LNCAP (cell line): ENCODE measurements around the gene SMYD3.

Source experiments
- TF ChIP-seq, protein P1 (sequence below): fragments of 450-650 bp; IDR thresholded peaks from 2 replicates; pipeline ENCODE4 v1.5.1; 2017; ENCODE audit warnings: mild to moderate bottlenecking

Gene SMYD3

DNA sequence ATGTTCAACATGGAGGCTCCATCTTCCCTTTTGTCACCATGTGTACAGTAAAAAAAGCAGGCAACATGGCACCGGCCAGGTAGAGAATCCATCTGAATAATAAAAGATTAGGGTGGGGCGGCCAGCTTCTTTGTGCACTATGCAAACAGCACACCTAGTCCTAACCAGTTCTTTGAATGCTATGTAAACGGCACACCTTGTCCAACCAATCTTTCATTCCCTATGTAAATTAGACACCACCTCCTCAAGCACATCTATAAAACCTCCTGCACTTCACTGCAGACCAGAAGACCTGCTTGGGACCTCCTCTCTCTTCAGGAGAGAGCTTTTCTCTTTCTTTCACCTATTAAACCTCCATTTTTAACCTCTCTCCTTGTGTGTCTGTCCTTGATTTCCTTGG, 30.8 kb upstream of the SMYD3 start:
- TF ChIP-seq, protein P1, sequence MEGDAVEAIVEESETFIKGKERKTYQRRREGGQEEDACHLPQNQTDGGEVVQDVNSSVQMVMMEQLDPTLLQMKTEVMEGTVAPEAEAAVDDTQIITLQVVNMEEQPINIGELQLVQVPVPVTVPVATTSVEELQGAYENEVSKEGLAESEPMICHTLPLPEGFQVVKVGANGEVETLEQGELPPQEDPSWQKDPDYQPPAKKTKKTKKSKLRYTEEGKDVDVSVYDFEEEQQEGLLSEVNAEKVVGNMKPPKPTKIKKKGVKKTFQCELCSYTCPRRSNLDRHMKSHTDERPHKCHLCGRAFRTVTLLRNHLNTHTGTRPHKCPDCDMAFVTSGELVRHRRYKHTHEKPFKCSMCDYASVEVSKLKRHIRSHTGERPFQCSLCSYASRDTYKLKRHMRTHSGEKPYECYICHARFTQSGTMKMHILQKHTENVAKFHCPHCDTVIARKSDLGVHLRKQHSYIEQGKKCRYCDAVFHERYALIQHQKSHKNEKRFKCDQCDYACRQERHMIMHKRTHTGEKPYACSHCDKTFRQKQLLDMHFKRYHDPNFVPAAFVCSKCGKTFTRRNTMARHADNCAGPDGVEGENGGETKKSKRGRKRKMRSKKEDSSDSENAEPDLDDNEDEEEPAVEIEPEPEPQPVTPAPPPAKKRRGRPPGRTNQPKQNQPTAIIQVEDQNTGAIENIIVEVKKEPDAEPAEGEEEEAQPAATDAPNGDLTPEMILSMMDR, result no peak

DNA sequence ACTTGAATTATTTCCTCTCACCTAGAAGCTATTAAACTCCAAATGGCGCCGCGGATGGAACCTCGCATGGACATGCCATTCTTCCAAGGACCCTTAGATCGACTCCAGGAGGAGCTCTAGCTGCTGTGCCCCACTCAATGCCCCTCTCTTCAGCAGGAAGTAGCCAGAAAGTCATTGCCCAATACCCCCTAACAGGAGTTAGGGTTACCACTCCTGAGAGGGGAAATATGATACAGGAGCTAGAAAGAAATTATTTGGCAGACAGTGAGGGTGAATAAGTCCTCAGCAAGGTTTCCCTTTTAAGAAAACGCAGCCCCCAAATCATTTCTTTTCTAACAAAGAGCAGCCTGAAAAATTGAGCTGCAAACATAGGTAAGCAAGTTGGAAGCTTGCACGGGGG, 30.4 kb upstream of the SMYD3 start:
- TF ChIP-seq, protein P1, result no peak

DNA sequence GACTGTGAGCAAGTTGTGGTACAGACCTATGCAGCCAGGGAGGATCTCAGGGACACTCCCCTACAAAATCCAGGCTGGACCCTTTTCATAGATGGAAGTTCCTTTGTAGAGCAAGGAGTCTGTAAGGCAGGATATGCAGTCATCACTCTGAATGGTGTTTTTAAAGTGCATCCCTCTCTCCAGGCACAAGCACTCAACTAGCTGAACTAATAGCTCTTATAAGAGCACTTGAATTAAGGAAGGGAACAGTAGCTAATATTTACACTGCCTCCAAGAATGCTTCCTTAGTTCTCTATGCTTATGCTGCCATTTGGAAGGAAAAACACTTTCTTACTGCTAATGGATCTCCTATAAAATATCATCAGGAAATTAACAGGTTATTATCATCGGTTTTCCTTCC, 27.0 kb upstream of the SMYD3 start:
- TF ChIP-seq, protein P1, result no peak

DNA sequence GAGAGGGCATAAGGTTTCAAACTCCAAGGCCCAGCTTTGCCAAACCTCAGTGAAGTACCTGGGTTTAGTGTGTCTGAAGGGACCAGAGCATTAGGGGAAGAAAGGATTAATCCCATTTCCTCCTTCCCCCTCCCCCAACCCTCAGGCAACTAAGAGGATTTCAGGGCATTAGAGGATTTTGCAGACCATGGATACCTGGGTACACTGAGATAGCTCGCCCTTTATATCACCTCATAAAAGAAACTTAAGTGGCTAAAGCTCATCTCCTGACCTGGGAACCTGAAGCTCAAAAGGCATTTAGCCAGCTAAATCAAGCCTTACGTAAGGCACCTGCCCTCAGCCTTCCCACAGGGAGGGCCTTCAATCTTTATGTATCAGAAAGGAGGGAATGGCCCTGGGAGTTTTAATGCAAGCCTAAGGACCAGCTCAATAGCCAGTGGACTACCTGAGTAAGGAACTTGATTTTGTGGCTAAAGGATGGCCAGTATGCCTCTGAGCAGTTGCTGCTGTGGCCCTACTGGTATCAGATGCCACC, 26.4 kb upstream of the SMYD3 start:
- TF ChIP-seq, protein P1, result no peak

DNA sequence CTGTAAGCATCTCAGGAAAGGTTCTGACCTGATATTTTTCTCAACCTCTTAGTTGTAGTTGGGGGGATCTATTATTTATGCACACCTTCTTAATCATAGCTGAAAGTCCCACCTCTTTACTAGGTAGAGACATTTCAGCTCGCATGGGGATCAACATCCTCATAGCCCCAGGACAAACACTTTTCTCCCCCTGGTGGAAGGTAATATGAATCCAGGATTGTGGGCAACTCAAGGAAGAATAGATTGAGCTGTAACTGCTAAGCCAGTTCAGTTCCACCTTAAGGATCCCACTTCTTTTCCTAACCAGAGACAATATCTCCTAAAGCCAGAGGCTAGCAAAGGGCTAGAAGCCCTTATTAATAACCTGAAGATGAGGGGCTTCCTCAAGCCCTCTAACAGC, 25.4 kb upstream of the SMYD3 start:
- TF ChIP-seq, protein P1, result no peak

DNA sequence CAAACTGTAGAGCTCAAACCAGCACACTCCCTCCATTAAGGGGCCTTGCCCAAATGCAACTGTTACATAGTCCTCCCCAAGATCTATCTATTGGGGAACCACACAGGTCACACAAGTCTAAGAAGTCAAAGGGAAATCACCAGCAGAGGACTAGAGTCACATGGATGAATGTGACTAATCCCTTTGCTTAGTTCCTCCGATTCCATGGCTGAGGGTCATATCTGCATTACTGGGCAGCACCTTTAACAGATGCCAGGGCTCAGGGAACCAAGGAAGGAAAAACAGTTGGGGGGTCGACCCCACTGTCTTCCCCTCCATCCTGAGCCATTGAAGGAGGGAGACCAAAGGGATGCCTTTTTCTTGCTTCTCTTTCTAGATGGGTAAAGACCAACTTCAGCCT, 23.4 kb upstream of the SMYD3 start:
- TF ChIP-seq, protein P1, result no peak

DNA sequence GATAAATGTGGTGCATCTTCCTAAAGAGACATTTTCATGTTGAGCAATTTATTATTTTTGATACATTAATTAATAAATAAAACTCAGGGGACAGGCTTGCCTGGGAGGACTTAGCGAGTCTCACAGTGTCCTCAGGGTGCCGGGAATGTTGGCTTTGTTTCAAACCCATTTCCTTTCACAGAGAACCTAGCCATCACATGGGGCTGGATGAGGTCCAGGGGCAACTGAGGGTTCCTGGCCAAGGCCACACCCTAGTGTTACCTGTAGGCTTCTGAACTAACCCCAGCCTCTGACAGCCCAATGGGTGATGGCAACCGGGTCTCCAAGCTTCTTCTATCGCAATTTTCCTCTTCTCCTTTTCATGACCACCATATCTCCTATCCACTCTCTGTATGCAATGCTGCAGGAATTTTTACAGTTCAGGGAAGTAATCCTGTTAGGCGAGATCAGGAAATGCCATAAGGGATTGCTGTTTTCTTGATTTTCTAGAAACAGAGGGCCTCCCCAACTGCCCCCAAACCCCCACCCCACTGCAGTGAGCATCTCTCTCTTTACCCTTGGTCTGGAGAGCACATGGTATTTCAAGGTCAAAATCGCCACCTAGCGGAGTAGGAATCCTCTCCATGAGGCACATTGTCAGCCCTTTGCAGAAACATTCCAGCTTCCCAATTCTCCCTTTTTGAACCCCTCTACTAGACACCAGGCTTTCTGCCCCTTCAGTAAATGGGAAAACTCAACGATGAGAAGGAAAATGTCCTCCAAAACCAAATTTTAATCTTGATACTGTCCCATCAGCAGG, 22.1 kb upstream of the SMYD3 start:
- TF ChIP-seq, protein P1, result no peak
